Thyroid gland (tissue), 4 donors: ENCODE data around the gene SPATS2L.

Experiments used
- POLR2A ChIP-seq, 2 donors: fragments of 450-650 bp; IDR thresholded peaks; one replicate each; pipeline ENCODE4 v1.6.1; 2017; ENCODE audit warnings: antibody characterized with exemption in 2 of 2, mild to moderate bottlenecking in 2 of 2, moderate library complexity in 1 of 2
- TF ChIP-seq, protein P1 (sequence below), 6 experiments: fragments of 200-600 bp in 3 of 6; fragments of 450-650 bp in 3 of 6; sonication (generic) in 3 of 6; IDR thresholded peaks; one replicate each; pipeline ENCODE4 v1.5.1; 2016 to 2019; ENCODE audit warnings: antibody characterized with exemption in 6 of 6, mild to moderate bottlenecking in 2 of 6, inconsistent platforms in 1 of 6, moderate library complexity in 1 of 6

DNA sequence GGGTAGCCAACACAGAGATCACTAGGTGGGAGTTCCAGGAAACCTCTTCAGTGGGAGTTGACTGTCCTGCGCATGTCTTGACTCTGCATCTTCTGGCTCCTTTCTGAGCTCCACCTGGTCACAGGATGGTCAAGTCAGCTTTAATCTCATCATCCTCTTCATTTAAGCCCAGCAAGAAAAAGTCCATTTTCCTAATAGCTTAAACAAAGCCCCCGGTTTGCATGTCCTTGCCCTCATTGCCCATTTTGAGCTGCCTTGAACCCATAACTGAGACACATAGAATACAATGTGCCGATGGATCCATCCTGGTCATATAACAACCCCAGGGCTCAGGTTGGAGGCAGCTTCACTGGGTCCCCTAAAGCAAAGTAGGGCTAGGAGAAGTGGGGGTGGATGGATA, 40.8 kb downstream of the SPATS2L start:
- TF ChIP-seq POLR2A (IDR thresholded peaks at IDR 0.05): no peak
- TF ChIP-seq, protein P1, sequence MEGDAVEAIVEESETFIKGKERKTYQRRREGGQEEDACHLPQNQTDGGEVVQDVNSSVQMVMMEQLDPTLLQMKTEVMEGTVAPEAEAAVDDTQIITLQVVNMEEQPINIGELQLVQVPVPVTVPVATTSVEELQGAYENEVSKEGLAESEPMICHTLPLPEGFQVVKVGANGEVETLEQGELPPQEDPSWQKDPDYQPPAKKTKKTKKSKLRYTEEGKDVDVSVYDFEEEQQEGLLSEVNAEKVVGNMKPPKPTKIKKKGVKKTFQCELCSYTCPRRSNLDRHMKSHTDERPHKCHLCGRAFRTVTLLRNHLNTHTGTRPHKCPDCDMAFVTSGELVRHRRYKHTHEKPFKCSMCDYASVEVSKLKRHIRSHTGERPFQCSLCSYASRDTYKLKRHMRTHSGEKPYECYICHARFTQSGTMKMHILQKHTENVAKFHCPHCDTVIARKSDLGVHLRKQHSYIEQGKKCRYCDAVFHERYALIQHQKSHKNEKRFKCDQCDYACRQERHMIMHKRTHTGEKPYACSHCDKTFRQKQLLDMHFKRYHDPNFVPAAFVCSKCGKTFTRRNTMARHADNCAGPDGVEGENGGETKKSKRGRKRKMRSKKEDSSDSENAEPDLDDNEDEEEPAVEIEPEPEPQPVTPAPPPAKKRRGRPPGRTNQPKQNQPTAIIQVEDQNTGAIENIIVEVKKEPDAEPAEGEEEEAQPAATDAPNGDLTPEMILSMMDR (IDR thresholded peaks at IDR 0.05): no peak
